ENCODE measurements around the gene ATXN1. TPM values are rescaled to one million over a fixed set of nuclear protein-coding genes. Genes with fewer than 3 reads are reported as not detected.

ATXN1 gene
- total and polyA plus RNA-seq, 2 of the 13 experiments (the other 11 are each of a cell fraction or from before 2014, with no cell fraction given) = 20.7 to 39.5 TPM

GRCh38 chr6:16750566-16750965, 10.7 kb downstream of the ATXN1 start:
- Histone ChIP-seq H3K27ac (ENCODE audit: extremely low read length, insufficient read depth, low read length) (no peak overlapping the region), H4K20me1 (ENCODE audit: insufficient read depth, low read length) (peaks cover 22% of the 10 kb centered on the region), H3K79me2 (ENCODE audit: insufficient read depth, low read length) (peaks cover 94% of the 10 kb centered on the region), H3K27me3 (ENCODE audit: control insufficient read depth in 1 of 2, insufficient read depth in 2 of 2, low read length in 2 of 2) (no peaks in the 10 kb centered on the region), H3K4me1 (ENCODE audit: insufficient read depth, low read length) (peaks cover 100% of the 10 kb centered on the region), H3K4me3 (replicated peaks in 1 of 3; ENCODE audit: insufficient read depth in 1 of 3, low read depth in 2 of 3, low read length in 3 of 3) (no peak overlapping the region), H3K9ac (ENCODE audit: insufficient read depth, low read depth, low read length) (no peak overlapping the region), H3K4me2 (ENCODE audit: low read depth, low read length) (no peak overlapping the region), H2AFZ (ENCODE audit: low read length) (no peak overlapping the region), H3K36me3 (replicated peaks in 1 of 2; ENCODE audit: control insufficient read depth in 1 of 2, insufficient read depth in 2 of 2, low read length in 2 of 2) (peaks cover 8 to 40% of the 10 kb centered on the region in 2 experiments), H3K9me3 (ENCODE audit: low read length) (no peaks in the 10 kb centered on the region)
- DNase-seq (ENCODE audit: low spot score) = no peak
- intact Hi-C loops (cut with micrococcal nuclease; ENCODE audit: unreplicated experiment) (no loop called here), in situ Hi-C loops (cut with HindIII; ENCODE audit: extremely low pct_ligation_motif_present, low pct_unique_long_range_greater_than_20kb) (no loop called here)
- POLR2A ChIA-PET = no interaction called here
- ATAC-seq = no peak
- no peak for FAIRE-seq
- TF ChIP-seq NFYC (CRISPR knock-in tag; IDR thresholded peaks at IDR 0.05) (no peak), FOXP1 (IDR thresholded peaks at IDR 0.05) (no peak), FOXP1 (CRISPR knock-in tag; IDR thresholded peaks at IDR 0.05) (no peak), RNF2 (conservative IDR thresholded peaks at IDR 0.05; ENCODE audit: low read depth) (no peak), U2AF1 (optimal IDR thresholded peaks at IDR 0.05; ENCODE audit: low read depth, low read length) (no peak)
- 96% methylated on average over 5 of the region's 5 CpGs for WGBS (ENCODE audit: low lambda C conversion rate)
- CTCF ChIA-PET (ENCODE audit: low intra/inter-chr PET ratio, low total read pairs) = no interaction called here
- TSS peak; percentile 0 for BruUV-seq (replicated peaks)

DNA sequence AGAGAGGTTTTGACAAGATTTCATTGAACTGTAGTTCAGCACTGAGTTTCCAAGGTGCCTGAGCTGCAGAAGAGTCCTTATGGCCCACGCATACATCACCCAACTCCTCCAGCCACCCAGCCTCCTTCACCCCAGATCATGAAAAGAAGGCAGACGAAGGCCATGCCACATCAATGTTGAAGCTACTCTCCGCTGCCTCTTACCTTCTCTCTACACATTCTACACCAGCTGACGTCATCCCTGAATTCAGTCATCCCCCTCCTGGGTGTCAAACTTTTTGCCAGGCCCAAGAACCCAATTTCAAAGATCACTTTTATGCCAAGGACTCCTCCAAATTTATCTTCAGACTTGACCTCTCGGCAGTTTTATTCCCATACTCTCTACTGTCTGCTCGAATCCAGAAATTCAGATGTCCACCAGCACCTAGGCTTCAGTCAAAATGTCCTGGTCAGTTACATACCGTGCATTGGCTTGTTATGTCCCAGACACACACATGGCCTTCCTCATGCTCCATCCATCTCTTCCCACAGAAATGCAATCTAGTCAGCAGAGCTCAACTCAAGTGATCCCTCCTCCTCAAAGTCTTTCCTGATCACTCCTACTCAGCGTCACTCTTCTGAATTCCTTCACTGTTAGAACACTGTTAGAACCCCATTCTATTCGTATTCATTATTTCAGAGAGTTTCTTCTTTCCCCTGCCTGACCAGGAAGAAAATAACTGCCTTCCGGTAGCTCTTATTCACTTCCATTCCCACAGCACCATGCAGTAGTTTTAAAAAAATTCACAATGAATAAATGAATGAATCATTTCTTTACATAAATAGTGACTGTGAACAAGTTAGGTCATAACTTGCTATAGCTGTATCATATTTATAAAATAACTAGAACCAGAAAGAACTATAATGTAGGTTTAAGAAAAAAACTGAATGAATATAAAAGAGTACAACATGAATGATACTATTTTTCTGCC, 11.5 kb downstream of the ATXN1 start:
- intact Hi-C loops (cut with micrococcal nuclease; ENCODE audit: unreplicated experiment) = no loop called here
- DNase-seq (ENCODE audit: low spot score) (no peak), FAIRE-seq (no peak), ATAC-seq (no peak)
- H4K20me1 ChIP-seq (ENCODE audit: insufficient read depth, low read length) = peaks cover 19% of the 10 kb centered on the region
- H3K36me3 ChIP-seq (replicated peaks in 1 of 2; ENCODE audit: control insufficient read depth in 1 of 2, insufficient read depth in 2 of 2, low read length in 2 of 2) = peaks cover 8 to 40% of the 10 kb centered on the region in 2 experiments
- peaks cover 100% of the 10 kb centered on the region for H3K4me1 ChIP-seq (ENCODE audit: insufficient read depth, low read length)
- CTCF ChIA-PET (ENCODE audit: low intra/inter-chr PET ratio, low total read pairs) = no interaction called here
- no peak overlapping the region for H3K4me2 ChIP-seq (ENCODE audit: low read depth, low read length)
- no peak overlapping the region for H3K27ac ChIP-seq (ENCODE audit: extremely low read length, insufficient read depth, low read length)
- peaks cover 95% of the 10 kb centered on the region for H3K79me2 ChIP-seq (ENCODE audit: insufficient read depth, low read length)
- in situ Hi-C loops (cut with HindIII; ENCODE audit: extremely low pct_ligation_motif_present, low pct_unique_long_range_greater_than_20kb) = no loop called here
- 96% methylated on average over 10 of the region's 10 CpGs for WGBS (ENCODE audit: low lambda C conversion rate)
- no peak overlapping the region for H2AFZ ChIP-seq (ENCODE audit: low read length)
- H3K9ac ChIP-seq (ENCODE audit: insufficient read depth, low read depth, low read length) = no peak overlapping the region
- TF ChIP-seq RORA (CRISPR knock-in tag; IDR thresholded peaks at IDR 0.05) = no peak
- TF ChIP-seq ZNF761 (CRISPR knock-in tag; conservative IDR thresholded peaks at IDR 0.05) = no peak
- TF ChIP-seq ATRX (CRISPR knock-in tag; IDR thresholded peaks at IDR 0.05; ENCODE audit: borderline replicate concordance) = no peak
- TF ChIP-seq NFIB (CRISPR knock-in tag; IDR thresholded peaks at IDR 0.05; ENCODE audit: borderline replicate concordance) = no peak
- no peak for TF ChIP-seq CREBL2 (CRISPR knock-in tag; IDR thresholded peaks at IDR 0.05; ENCODE audit: borderline replicate concordance)
- TF ChIP-seq ZNF431 (CRISPR knock-in tag; IDR thresholded peaks at IDR 0.05; ENCODE audit: borderline replicate concordance, low read depth) = no peak
- TF ChIP-seq ARNT (IDR thresholded peaks at IDR 0.05) = no peak
- no peak for TF ChIP-seq DR1 (CRISPR knock-in tag; IDR thresholded peaks at IDR 0.05)
- TF ChIP-seq ZZZ3 (CRISPR knock-in tag; IDR thresholded peaks at IDR 0.05; ENCODE audit: borderline replicate concordance) = no peak
- TF ChIP-seq HNRNPLL (IDR thresholded peaks at IDR 0.05; ENCODE audit: low read depth, low read length, poor library complexity, severe bottlenecking) = no peak
- no TSS peak for BruUV-seq (replicated peaks)
- H3K4me3 ChIP-seq (replicated peaks in 1 of 3; ENCODE audit: insufficient read depth in 1 of 3, low read depth in 2 of 3, low read length in 3 of 3) = no peak overlapping the region
- no peaks in the 10 kb centered on the region for H3K9me3 ChIP-seq (ENCODE audit: low read length)
- H3K27me3 ChIP-seq (ENCODE audit: control insufficient read depth in 1 of 2, insufficient read depth in 2 of 2, low read length in 2 of 2) = no peaks in the 10 kb centered on the region
- POLR2A ChIA-PET = interaction anchor here (0.7 to 0.9 kb wide), 3 partner anchors 10 to 22 kb away, joined by 3 to 4 read pairs (median 3); no protein-coding TSS in a partner anchor
